ENCODE results near the gene SELENOS. TPM values are rescaled to one million over a fixed set of nuclear protein-coding genes. Genes with fewer than 3 reads are reported as not detected.

Gene SELENOS
- total RNA-seq, 2 donors from 2014 or later, result 68.3 to 113 TPM

DNA sequence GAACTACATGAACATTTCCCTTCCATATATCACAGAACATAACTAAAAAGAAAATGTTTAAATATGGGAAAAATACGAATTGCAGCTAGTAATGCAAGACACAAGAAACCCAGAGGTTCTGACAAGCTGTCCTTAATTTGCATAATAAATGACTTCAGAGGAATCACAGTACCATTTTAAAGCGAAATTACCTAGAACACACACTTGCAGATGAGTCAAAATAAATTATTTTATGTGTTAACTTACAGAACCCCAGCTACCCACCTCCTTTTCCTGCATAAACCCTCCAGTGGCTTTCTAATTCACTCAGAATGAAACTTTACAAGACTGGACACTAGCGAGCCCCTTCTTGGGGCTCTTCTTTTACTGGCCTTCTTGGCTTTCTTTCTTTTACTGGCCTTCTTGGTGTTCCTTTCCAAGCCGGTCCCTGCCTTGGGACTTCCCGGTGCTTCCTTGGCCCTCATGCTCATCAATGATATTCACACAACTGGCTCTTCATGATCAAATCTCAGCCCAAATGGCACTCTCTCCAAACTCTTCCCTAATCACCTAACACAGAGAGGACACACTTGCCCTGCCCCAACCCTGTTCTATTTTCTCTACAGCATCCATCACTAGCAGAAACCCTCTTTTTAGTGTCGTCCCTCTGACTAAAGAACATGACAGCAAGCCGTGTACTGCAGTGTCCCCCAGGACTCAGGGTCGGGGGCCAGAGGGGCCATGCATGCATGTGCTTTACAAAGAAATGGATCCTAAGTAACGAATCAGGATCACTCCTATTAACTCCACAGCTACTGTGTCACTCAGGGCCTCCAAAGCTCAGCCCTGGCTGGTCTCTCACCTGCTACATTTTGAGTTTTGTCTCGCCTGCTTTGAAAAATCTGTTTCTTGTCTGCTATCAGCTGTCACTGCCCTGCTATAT is 30.2 kb downstream of the SELENOS start:
- ATAC-seq, result peak in 1 of 2 donors; percentile 37
- H3K9me3 Mint-ChIP-seq, result no peaks in the 10 kb centered on the region
- peak overlapping the region; percentile 97 for H3K4me3 Mint-ChIP-seq
- no peaks in the 10 kb centered on the region for H3K27me3 Mint-ChIP-seq
- peak overlapping the region; percentile 70 to 76 for H3K27ac Mint-ChIP-seq
- peaks cover 67 to 76% of the 10 kb centered on the region in 2 donors for H3K4me1 Mint-ChIP-seq (ENCODE audit: low read depth in 2 of 2)
- DNase-seq (ENCODE audit: low spot score), result peak; percentile 49
- H3K36me3 Mint-ChIP-seq, result peaks cover 14% of the 10 kb centered on the region

DNA sequence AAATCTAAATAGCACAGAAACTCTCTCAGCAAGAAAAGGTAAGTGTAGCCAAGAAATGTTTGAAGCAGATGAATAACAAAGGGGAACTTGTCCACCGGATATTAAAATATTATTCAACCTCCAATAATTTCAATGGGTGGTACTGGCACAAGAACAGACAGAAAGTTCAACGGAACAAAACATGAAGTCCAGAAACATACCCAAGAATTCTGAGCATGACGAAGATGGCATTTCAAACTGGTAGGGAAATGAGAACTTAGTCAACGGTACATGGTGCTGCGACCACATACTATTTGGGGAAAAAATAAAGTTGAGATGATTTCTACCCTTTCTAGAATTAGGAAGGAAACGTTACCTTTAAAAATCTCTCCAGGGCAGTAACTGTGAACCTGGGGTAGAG is 30.9 kb downstream of the SELENOS start:
- H3K27me3 Mint-ChIP-seq, result no peaks in the 10 kb centered on the region
- H3K27ac Mint-ChIP-seq, result peak overlapping the region; percentile 70 to 76
- peak overlapping the region; percentile 97 for H3K4me3 Mint-ChIP-seq
- no peak for DNase-seq (ENCODE audit: low spot score)
- H3K4me1 Mint-ChIP-seq (ENCODE audit: low read depth in 2 of 2), result peaks cover 70 to 83% of the 10 kb centered on the region in 2 donors
- no peak for ATAC-seq
- H3K36me3 Mint-ChIP-seq, result peaks cover 14% of the 10 kb centered on the region
- H3K9me3 Mint-ChIP-seq, result no peaks in the 10 kb centered on the region

DNA sequence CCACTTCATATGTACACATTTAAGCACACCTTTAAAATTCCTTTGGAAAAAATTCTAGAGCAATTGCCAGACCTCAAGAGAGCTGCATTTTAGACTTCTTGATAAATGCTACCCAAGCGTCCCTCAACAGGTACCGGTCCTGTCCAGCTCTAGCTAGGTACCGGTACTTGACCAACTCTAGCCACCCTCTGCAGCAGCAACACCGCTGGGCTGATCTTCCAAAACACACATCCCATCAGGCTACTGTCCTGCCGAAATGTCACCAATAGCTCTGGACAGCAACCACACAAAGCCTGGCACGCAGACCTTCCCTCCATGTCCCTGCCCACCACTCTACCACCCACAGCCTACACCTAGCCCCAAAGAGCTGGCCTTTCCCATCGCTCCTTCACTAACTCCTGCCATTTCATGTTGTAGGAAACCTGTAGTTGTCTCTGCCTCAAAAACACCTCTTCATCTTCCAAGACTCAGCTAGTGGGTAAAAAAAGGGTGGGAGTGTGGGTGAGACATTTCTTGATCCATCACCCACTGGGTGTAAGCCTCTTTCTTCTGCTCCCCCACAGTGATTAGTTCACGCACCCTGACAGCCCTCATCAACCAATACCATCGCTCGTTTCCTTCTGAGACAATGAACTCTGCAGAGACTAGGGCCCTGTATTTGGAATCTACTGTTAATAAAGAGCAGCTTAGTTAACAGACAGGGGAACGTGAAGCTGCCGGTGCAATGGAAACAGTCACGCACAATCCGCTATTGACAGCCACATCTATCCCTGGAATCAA is 32.2 kb downstream of the SELENOS start:
- peak overlapping the region; percentile 97 for H3K4me3 Mint-ChIP-seq
- H3K27me3 Mint-ChIP-seq, result no peaks in the 10 kb centered on the region

DNA sequence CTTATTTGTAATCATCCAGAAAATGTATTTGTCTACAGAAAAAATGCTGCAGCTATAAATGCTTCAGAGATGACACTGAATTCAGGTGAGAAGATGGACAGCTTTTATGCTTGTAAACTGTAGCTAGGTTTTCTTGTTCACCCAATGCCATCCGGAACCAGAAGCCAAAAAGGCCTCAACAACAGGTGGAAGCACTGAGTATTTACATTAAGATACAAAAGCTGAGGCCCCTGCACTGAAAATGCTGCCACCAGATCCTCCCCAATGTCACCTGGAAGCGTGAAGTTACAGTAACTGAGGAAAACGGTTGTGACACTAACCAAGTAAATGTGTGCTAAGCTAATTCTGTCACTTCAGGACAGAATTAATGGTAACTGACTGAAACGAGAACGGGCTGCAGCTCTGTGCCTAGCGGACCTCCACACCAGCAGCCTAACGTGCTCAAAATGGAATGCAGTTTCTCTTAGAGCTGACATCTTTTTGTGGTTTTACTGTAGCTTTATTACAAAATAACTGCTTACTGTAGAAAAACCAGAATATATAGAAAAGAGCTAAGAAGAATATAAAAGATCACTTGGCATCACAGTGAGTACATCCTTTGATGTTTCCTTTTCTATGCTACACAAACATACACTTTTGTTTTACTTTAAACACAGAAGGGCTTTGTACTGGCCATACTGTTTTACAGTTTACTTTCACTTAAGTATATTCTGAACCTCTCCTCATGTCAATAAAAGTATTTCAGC is 33.1 kb downstream of the SELENOS start:
- Mint-ChIP-seq H3K27ac (peak overlapping the region; percentile 70 to 76), H3K4me1 (ENCODE audit: low read depth in 2 of 2) (peaks cover 71 to 84% of the 10 kb centered on the region in 2 donors), H3K27me3 (no peaks in the 10 kb centered on the region), H3K4me3 (peak overlapping the region; percentile 97), H3K9me3 (no peaks in the 10 kb centered on the region), H3K36me3 (peaks cover 5% of the 10 kb centered on the region)
- no peak for ATAC-seq
- peak; percentile 54 for DNase-seq (ENCODE audit: low spot score)

More for the DNA sequence above, 32.2 kb downstream of the SELENOS start:
- Mint-ChIP-seq H3K9me3 (no peaks in the 10 kb centered on the region), H3K27ac (peak overlapping the region; percentile 70 to 76), H3K36me3 (peaks cover 8% of the 10 kb centered on the region), H3K4me1 (ENCODE audit: low read depth in 2 of 2) (peaks cover 68 to 81% of the 10 kb centered on the region in 2 donors)
- peak; percentile 15 for DNase-seq (ENCODE audit: low spot score)
- ATAC-seq, result no peak

DNA sequence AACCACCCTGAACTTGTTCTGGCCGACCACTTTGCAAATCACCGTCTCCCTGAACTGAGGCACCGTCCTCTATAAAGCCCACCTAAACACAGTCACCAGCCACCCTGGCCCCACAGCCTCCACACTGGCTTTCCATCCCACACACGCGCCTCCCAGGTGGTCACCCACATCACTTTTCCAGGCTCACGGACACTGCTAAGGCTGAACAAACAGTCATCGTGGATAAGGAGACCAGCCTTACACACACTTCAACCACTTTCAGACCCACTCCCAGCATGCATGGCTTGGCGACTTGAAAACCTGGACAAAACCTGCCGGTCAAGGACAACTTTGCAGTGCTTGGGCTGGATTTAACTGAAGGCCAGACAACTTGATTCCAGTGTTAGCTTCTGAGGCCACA is 33.9 kb downstream of the SELENOS start:
- Mint-ChIP-seq H3K27ac (peak overlapping the region; percentile 70 to 76), H3K36me3 (peaks cover 5% of the 10 kb centered on the region), H3K4me1 (ENCODE audit: low read depth in 2 of 2) (peaks cover 76 to 91% of the 10 kb centered on the region in 2 donors), H3K27me3 (no peaks in the 10 kb centered on the region), H3K9me3 (no peaks in the 10 kb centered on the region), H3K4me3 (peak overlapping the region; percentile 97)
- no peak for ATAC-seq
- peak; percentile 47 for DNase-seq (ENCODE audit: low spot score)

DNA sequence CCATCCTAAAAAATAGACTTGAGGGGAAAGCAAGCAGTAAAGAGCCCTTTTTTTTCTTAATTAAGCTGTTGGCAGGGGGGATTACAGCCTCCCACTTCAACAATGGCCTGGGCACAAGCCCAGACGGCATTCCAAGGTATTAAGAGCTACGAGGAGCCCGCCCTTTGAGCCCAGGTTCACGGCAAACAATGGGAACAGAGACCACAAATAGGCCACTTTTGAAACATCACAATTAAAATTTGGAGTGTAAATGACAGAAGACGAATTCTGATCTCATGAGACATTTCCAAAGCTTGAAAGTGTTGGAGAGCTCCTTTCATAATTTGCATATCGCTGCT is 34.3 kb downstream of the SELENOS start:
- DNase-seq (ENCODE audit: low spot score), result no peak
- Mint-ChIP-seq H3K36me3 (peaks cover 5% of the 10 kb centered on the region), H3K4me3 (peak overlapping the region; percentile 97), H3K27me3 (no peaks in the 10 kb centered on the region), H3K27ac (peak overlapping the region; percentile 70 to 76), H3K4me1 (ENCODE audit: low read depth in 2 of 2) (peaks cover 72 to 91% of the 10 kb centered on the region in 2 donors), H3K9me3 (no peaks in the 10 kb centered on the region)
- ATAC-seq, result no peak

DNA sequence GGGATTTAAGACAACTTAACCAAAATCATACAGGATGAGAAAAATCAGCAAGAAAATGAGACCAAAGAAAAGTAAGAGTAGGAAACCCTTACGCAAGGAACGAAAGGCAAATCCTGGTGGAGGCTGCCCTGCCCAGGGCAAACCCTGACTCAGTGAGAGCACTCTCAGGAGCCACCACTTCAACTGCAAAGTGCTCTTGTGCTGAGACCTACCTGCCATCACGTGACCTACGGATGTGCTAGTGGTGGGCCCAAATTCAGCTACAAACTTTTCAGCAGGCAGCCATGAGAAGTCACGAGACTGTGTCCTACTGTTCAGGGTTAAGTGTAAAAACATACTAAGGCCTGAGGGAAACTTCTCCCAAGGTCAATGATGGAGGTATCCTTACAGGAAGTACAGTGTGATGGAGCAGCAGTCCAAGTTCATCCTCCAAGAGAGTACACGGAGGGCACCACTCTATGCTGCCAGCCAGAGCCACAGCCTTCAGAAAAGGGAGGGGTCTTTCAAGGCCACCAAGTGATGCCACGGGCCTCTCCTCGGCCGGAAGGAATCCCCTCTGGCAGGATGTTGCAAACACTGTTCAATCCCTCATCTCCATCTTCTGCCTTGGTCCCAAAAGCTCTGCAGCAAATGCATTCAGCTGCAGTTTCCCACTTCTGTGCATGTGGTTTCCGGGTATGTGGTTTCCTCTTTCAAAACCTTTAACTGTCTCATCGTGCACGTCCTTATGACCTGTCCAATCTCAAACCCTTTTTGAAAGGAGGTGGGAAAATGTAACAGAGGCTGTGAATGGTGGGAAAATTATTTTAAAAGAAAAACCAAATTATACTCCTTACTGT is 34.9 kb downstream of the SELENOS start:
- H3K27me3 Mint-ChIP-seq, result no peaks in the 10 kb centered on the region
- peak overlapping the region; percentile 70 to 76 for H3K27ac Mint-ChIP-seq
- peak overlapping the region; percentile 97 for H3K4me3 Mint-ChIP-seq
- peaks cover 74 to 91% of the 10 kb centered on the region in 2 donors for H3K4me1 Mint-ChIP-seq (ENCODE audit: low read depth in 2 of 2)
- H3K9me3 Mint-ChIP-seq, result no peaks in the 10 kb centered on the region
- ATAC-seq (peak; percentile 82 to 87), DNase-seq (ENCODE audit: low spot score) (peak; percentile 86)
- H3K36me3 Mint-ChIP-seq, result peaks cover 5% of the 10 kb centered on the region

DNA sequence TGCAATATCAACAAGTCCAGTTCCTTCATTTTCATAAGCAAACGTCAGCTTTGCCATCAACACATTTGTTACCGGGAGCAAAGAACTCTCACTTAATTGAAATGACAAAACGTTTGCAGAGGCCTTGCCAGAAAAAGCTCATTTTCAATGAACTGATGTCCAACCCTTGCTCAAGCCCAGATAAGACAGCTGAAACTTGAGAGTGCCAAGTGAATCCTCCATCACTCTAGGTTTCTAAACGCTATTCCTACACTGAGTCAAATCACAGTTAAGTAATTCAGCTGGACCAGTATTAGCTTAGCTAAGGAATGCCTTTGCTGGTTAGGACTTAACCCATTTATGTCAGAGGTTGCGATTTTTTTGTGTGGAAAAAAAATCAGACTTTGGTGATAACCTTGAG is 36.9 kb downstream of the SELENOS start:
- peaks cover 72 to 85% of the 10 kb centered on the region in 2 donors for H3K4me1 Mint-ChIP-seq (ENCODE audit: low read depth in 2 of 2)

DNA sequence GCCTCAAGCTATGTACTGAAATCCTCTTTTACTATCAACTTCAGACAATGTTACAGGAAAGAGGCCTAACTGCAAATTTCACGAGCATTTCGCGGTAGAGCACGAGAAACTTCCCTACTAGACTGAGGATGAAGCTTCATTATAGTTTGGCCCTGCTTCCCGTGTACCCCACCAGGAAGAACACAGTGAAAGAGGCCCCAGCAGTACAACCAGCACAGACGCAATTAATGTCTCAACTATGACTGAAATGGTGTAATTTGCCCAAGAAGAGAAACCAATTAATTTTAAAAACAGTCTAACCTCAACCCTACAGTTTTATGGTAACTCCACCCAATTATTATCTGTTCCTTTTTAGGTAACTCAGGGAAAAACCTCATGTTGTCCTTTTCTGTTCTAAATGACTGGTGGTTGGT is 37.6 kb downstream of the SELENOS start:
- Mint-ChIP-seq H3K9me3 (no peaks in the 10 kb centered on the region), H3K27ac (peak overlapping the region; percentile 70 to 97), H3K4me1 (ENCODE audit: low read depth in 2 of 2) (peaks cover 70 to 82% of the 10 kb centered on the region in 2 donors), H3K4me3 (peak overlapping the region; percentile 90), H3K27me3 (no peaks in the 10 kb centered on the region), H3K36me3 (peaks cover 16% of the 10 kb centered on the region)
- DNase-seq (ENCODE audit: low spot score), result no peak
- ATAC-seq, result peak; percentile 63 to 71

More for the DNA sequence above, 36.9 kb downstream of the SELENOS start:
- Mint-ChIP-seq H3K4me3 (peak overlapping the region; percentile 90), H3K27ac (peak overlapping the region; percentile 70 to 97), H3K36me3 (peaks cover 11% of the 10 kb centered on the region), H3K9me3 (no peaks in the 10 kb centered on the region), H3K27me3 (no peaks in the 10 kb centered on the region)
- no peak for DNase-seq (ENCODE audit: low spot score)
- no peak for ATAC-seq

DNA sequence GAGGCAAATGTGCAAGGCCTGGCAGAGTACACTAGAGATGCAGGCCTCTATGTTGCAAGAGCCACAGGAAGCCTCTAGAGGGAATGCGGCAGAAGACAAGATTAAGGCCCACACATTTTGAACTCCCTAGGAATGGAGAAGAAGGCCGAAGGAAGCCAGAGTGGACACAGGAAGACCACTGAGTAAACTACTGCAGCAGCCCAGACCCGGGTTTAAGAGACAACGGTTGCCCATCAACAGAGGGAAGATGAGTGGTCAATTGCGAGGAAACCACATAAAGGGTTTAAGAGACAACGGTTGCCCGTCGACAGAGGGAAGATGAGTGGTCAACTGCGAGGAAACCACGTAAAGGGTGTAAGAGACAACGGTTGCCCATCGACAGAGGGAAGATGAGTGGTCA is 40.0 kb downstream of the SELENOS start:
- peak overlapping the region; percentile 70 to 97 for H3K27ac Mint-ChIP-seq
- ATAC-seq (peak; percentile 73 to 81), DNase-seq (ENCODE audit: low spot score) (no peak)
- no peaks in the 10 kb centered on the region for H3K27me3 Mint-ChIP-seq
- H3K36me3 Mint-ChIP-seq, result peaks cover 24% of the 10 kb centered on the region
- peak overlapping the region; percentile 90 for H3K4me3 Mint-ChIP-seq
- H3K4me1 Mint-ChIP-seq (ENCODE audit: low read depth in 2 of 2), result peaks cover 60 to 79% of the 10 kb centered on the region in 2 donors
- no peaks in the 10 kb centered on the region for H3K9me3 Mint-ChIP-seq

DNA sequence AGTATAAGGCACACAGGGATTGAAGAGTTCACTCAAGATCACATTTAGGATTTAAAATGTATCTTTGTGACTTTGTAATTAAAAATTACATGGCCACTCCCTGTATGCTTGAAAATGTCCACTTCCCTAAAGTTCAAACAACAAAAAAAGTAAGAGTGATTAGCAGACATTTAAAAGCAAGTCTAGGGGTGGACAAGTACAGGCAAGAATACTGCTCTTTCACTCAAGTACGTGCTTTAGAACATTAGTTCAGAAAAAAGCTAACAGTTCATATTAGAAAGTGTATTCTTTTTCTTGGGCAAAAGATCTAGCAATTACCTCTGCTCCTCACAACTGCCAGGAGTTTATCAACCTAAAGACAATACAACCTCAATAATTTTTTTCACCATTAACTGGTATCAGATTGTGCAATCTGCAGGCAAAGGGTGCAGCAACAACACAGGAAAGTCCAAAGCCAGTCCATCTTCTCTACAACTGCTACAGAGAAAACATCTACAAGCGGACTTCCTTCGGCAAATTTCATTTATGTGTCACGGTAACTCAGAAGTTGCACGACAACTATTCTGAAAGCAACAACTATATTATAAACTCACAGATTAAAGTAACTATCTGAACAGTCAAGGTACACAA is 43.5 kb downstream of the SELENOS start:
- Mint-ChIP-seq H3K36me3 (peaks cover 28% of the 10 kb centered on the region), H3K27ac (peak overlapping the region; percentile 14 to 39), H3K9me3 (no peaks in the 10 kb centered on the region), H3K4me1 (ENCODE audit: low read depth in 2 of 2) (peaks cover 57 to 71% of the 10 kb centered on the region in 2 donors), H3K27me3 (no peaks in the 10 kb centered on the region), H3K4me3 (no peak overlapping the region)
- DNase-seq (ENCODE audit: low spot score), result no peak
- ATAC-seq, result no peak

DNA sequence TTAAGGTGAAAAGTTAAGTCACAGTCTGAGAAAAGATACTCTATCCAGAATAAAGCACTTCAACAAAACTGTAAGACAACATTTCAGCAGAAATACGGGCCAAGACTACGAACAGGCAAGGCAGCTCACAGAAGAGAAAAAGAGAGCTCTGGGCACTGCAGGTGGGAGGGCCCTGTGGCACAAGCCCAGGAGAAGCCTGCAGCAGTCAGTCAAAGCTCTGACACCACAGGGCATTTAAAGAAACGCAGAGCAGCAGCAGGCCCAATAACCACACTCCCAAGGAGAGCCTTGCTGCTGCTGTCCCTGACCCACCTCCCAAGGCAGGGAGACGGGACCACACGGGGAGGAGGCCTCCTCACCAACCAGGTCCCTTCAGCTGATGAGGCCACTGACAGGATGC is 44.6 kb downstream of the SELENOS start:
- H3K27me3 Mint-ChIP-seq, result no peaks in the 10 kb centered on the region
- H3K36me3 Mint-ChIP-seq, result peaks cover 38% of the 10 kb centered on the region
- ATAC-seq (no peak), DNase-seq (ENCODE audit: low spot score) (no peak)
- H3K4me3 Mint-ChIP-seq, result no peak overlapping the region
- no peak overlapping the region for H3K27ac Mint-ChIP-seq
- H3K9me3 Mint-ChIP-seq, result peaks cover 5% of the 10 kb centered on the region
- H3K4me1 Mint-ChIP-seq (ENCODE audit: low read depth in 2 of 2), result peaks cover 57 to 71% of the 10 kb centered on the region in 2 donors

Data from natural killer cell treated with Interleukin-12 subunit alpha and Interleukin-12 subunit beta and Interleukin-15 and Interleukin-18, amount 100 ng/mL, for 72 hours (primary cell).